ENCODE data around the gene ADAMTS18.
A peak's percentile ranks its signal among the peaks of the same experiment; 100 is the strongest.

The ADAMTS18 gene

DNA sequence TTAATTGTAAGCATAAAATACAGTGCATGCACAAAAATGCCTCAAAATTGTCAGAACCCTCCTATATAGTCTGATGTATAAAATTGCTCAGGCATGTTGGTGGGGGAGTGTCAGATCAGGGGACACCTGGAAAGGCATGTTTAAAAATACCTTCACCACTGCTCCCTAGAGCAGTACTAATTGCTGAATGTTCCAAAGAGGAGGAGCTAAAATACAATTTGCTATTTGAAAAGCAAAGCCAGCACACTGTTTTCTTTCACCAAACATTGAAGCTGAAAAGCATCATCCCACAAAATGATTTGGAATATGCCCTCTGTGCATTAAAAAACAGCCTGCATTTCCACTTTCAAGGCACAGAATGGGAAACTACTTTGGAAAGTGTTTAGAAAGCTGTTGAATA, 2.6 kb downstream of the ADAMTS18 start:
- TF ChIP-seq, protein P1, sequence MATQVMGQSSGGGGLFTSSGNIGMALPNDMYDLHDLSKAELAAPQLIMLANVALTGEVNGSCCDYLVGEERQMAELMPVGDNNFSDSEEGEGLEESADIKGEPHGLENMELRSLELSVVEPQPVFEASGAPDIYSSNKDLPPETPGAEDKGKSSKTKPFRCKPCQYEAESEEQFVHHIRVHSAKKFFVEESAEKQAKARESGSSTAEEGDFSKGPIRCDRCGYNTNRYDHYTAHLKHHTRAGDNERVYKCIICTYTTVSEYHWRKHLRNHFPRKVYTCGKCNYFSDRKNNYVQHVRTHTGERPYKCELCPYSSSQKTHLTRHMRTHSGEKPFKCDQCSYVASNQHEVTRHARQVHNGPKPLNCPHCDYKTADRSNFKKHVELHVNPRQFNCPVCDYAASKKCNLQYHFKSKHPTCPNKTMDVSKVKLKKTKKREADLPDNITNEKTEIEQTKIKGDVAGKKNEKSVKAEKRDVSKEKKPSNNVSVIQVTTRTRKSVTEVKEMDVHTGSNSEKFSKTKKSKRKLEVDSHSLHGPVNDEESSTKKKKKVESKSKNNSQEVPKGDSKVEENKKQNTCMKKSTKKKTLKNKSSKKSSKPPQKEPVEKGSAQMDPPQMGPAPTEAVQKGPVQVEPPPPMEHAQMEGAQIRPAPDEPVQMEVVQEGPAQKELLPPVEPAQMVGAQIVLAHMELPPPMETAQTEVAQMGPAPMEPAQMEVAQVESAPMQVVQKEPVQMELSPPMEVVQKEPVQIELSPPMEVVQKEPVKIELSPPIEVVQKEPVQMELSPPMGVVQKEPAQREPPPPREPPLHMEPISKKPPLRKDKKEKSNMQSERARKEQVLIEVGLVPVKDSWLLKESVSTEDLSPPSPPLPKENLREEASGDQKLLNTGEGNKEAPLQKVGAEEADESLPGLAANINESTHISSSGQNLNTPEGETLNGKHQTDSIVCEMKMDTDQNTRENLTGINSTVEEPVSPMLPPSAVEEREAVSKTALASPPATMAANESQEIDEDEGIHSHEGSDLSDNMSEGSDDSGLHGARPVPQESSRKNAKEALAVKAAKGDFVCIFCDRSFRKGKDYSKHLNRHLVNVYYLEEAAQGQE (IDR thresholded peaks at IDR 0.05; ENCODE audit: insufficient read depth in 1 of 2, low read depth in 2 of 2, low read length in 2 of 2), result no peak
- no peak for TF ChIP-seq POLR2AphosphoS5 (IDR thresholded peaks at IDR 0.05; ENCODE audit: low read depth, low read length)
- TF ChIP-seq FOXP2 (optimal IDR thresholded peaks at IDR 0.05; ENCODE audit: borderline replicate concordance, extremely low read depth, extremely low read length, insufficient read depth), result no peak
- TF ChIP-seq SIN3A (IDR thresholded peaks at IDR 0.05; ENCODE audit: borderline replicate concordance, insufficient read depth, low read length), result no peak
- TF ChIP-seq TAF1 (IDR thresholded peaks at IDR 0.05; ENCODE audit: borderline replicate concordance, insufficient read depth, low read length), result no peak

DNA sequence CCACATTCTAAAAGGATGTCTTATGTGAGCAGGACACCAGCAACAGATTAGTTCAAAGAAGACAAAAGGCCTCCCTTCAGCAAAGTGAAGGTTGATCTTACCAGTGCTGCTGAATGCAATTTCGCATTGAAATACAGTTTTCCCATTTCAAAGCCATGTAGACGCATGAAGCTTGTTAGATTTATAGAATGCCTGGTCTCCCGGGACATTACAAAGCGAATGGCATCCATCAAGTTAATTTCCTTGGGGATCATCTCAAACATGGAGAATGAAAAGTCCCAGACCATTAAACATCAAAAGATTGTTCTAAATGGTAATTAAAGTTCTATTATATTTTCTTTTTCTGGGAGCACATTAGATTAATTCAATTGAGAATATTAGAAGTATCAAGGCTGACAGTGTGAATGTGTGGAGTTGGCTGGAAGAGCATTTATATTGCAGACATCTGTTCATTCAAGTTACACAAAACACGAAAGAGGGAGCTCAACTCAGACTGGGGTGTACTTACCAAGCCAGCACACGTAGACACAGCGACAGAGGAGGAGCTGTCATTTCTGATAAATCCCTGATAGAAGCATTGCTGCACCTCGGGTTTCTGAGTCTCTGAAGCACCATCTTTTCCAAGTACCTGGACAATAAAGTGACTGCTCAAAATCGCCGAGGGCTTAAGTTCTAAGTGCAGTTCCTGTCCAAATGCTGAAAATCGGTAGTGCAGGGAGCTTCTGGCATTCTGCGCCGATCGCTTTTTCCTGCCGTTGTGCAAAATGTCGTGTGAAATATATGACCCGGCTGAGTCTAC, 3.8 kb downstream of the ADAMTS18 start:
- TF ChIP-seq SIN3A (IDR thresholded peaks at IDR 0.05; ENCODE audit: borderline replicate concordance, insufficient read depth, low read length), result no peak
- TF ChIP-seq, protein P1 (IDR thresholded peaks at IDR 0.05; ENCODE audit: insufficient read depth in 1 of 2, low read depth in 2 of 2, low read length in 2 of 2), result peak; percentile 65 to 86

DNA sequence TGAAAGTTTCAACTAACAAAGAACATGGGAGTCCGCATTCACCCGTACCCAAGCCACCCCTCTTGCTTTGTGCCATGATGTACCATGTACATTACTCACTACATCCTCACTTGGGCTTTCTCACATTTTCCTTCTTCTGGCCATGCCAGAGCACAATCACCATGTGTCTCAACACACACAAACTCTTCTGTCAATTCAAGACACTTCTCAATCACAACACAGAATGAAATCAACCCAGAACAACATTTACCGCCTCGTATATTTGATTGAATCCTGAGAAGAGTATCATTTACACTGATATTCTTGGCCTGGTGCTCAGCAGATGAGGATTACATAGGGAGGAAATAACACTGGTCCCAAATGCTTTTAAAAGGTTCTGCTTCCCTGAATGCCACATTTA, 4.5 kb downstream of the ADAMTS18 start:
- no peak for TF ChIP-seq FOXP2 (optimal IDR thresholded peaks at IDR 0.05; ENCODE audit: borderline replicate concordance, extremely low read depth, extremely low read length, insufficient read depth)
- no peak for TF ChIP-seq SIN3A (IDR thresholded peaks at IDR 0.05; ENCODE audit: borderline replicate concordance, insufficient read depth, low read length)
- no peak for TF ChIP-seq POLR2AphosphoS5 (IDR thresholded peaks at IDR 0.05; ENCODE audit: low read depth, low read length)
- TF ChIP-seq, protein P1 (IDR thresholded peaks at IDR 0.05; ENCODE audit: insufficient read depth in 1 of 2, low read depth in 2 of 2, low read length in 2 of 2), result no peak
- no peak for TF ChIP-seq TAF1 (IDR thresholded peaks at IDR 0.05; ENCODE audit: borderline replicate concordance, insufficient read depth, low read length)

DNA sequence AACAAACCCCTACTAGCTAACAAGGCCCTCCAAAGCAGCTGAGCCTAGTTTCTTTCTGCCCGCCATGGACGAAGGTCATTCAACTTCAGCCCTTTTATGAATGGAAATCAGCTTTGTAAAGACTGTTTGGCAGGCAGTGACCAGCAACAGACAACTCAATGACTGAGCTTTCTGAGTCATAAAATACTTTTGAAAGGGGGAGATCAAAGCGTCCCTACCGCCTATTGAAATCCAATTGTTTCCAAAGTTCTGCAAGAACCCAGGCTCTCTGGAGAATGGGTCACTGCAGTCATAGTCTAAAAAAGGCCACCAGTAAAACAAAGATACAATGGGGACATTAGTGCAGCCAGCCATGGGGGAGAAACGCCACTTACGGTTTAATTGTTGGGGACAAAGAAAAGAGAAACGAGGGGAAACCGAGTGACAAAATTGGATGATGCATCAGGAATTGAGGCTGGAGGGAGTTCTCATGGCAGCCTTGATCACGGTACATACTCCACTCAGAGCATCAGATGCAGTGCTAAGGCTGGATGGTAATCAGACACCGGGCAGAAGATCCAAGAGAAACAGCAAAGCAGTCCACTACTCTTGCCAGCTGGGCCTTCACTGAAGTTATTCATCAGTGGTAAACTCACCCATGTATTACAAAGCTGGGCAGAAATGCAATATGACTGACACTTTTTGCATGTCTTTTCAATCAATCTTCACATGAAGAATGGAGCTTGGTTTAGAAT, 9.8 kb downstream of the ADAMTS18 start:
- TF ChIP-seq, protein P1 (IDR thresholded peaks at IDR 0.05; ENCODE audit: insufficient read depth in 1 of 2, low read depth in 2 of 2, low read length in 2 of 2), result no peak
- TF ChIP-seq FOXP2 (optimal IDR thresholded peaks at IDR 0.05; ENCODE audit: borderline replicate concordance, extremely low read depth, extremely low read length, insufficient read depth), result no peak
- TF ChIP-seq TAF1 (IDR thresholded peaks at IDR 0.05; ENCODE audit: borderline replicate concordance, insufficient read depth, low read length), result no peak
- TF ChIP-seq SIN3A (IDR thresholded peaks at IDR 0.05; ENCODE audit: borderline replicate concordance, insufficient read depth, low read length), result no peak
- TF ChIP-seq POLR2AphosphoS5 (IDR thresholded peaks at IDR 0.05; ENCODE audit: low read depth, low read length), result no peak
